GM19463 (cell line): Measurements from ENCODE around the gene EDA2R.

Source experiments
- ATAC-seq: cut with Tn5 transposase; IDR thresholded peaks from one replicate; pipeline ENCODE4 v1.9.1; 2021; ENCODE audit warnings: mild to moderate bottlenecking, moderate library complexity; ENCODE audit not compliant: unreplicated experiment

EDA2R gene

GRCh38 chrX:66638591-66639500, at the start of gene EDA2R:
EDA2R (minus strand) TSS chrX:66639078; CDS start chrX:66616020, 23,058 bp downstream.
- peak; percentile 85 for ATAC-seq

GRCh38 chrX:66684196-66684595, 45.3 kb upstream of the EDA2R start:
- ATAC-seq = no peak

- no peak for ATAC-seq
These were observed 41.6 kb upstream of the EDA2R start for GRCh38 chrX:66680451-66680850.

GRCh38 chrX:66677430-66677829, 38.6 kb upstream of the EDA2R start:
- ATAC-seq = no peak

- ATAC-seq = no peak
These were observed 38.1 kb upstream of the EDA2R start for GRCh38 chrX:66676990-66677389.

- ATAC-seq = no peak
These were observed 37.5 kb upstream of the EDA2R start for GRCh38 chrX:66676413-66676812.

GRCh38 chrX:66675541-66675940, 36.7 kb upstream of the EDA2R start:
- no peak for ATAC-seq

GRCh38 chrX:66674506-66674905, 35.6 kb upstream of the EDA2R start:
- no peak for ATAC-seq

- no peak for ATAC-seq
These were observed 33.2 kb upstream of the EDA2R start for GRCh38 chrX:66672106-66672505.

GRCh38 chrX:66654411-66654810, 15.5 kb upstream of the EDA2R start:
- ATAC-seq = no peak

GRCh38 chrX:66635360-66635759, 3.5 kb downstream of the EDA2R start:
- ATAC-seq = no peak

GRCh38 chrX:66634272-66634671, 4.6 kb downstream of the EDA2R start:
- ATAC-seq = no peak

GRCh38 chrX:66633541-66633940, 5.3 kb downstream of the EDA2R start:
- ATAC-seq = no peak

- no peak for ATAC-seq
These were observed 5.9 kb downstream of the EDA2R start for GRCh38 chrX:66632981-66633380.

- no peak for ATAC-seq
These were observed 6.4 kb downstream of the EDA2R start for GRCh38 chrX:66632473-66632872.

GRCh38 chrX:66625525-66625924, 13.4 kb downstream of the EDA2R start:
- peak; percentile 87 for ATAC-seq

GRCh38 chrX:66622209-66622608, 16.7 kb downstream of the EDA2R start:
- no peak for ATAC-seq

GRCh38 chrX:66616944-66617343, 21.9 kb downstream of the EDA2R start:
- ATAC-seq = no peak

- ATAC-seq = no peak
These were observed 36.4 kb downstream of the EDA2R start for GRCh38 chrX:66602381-66602938.

- ATAC-seq = no peak
These were observed 37.4 kb downstream of the EDA2R start for GRCh38 chrX:66601522-66601921.

GRCh38 chrX:66579219-66579618, 59.7 kb downstream of the EDA2R start:
- no peak for ATAC-seq

- no peak for ATAC-seq
These were observed 84.9 kb downstream of the EDA2R start for GRCh38 chrX:66553973-66554372.
